Stimulated activated CD4-positive, alpha-beta T cell treated with anti-CD3 and anti-CD28 coated beads, TNF-alpha, amount 100 ng/mL, for 4 hours (primary cell): Measurements from ENCODE around the gene CASP10.

Experiments used
- DNase-seq, 3 experiments: peaks; one replicate each; pipeline ENCODE4 v3.0.0-alpha.2; 2020; ENCODE audit warnings: low read depth in 3 of 3

CASP10 gene

DNA sequence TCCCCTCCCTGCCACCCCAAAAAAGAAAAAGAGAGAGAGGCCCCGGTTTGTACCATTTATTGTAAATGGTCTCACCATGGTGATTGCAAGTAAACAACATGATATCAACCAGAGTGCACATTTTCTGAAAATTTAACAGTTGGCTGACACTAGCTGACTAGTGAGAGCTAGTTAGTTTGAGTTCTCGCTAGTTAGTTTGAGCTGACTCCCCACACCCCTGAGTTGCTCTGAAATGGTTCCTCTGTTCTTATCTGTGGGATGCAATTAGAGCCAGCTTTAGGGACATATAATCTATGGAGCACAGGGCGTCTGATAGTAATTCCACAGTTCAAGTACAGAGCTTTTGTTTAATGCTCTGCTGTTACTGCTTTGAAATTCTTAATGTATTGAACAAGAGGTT is 13.1 kb downstream of the CASP10 start:
- no peak for DNase-seq

DNA sequence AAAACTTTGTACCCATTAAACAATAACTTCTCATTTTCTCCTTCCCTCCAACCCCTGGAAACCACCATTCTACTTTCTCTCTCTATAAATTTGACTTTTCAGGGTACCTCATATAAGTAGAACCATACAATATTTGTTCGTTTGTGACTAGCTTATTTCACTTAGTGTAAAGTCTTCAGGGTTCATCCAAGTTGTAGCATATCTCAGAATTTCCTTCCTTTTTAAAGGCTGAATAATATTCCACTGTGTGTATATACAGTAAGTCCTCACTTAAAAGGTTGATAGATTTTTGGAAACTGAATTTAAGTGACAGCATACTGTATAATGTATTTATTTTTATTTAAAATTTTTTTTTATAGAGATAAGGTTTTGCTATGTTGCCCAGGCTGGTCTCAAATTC is 13.9 kb downstream of the CASP10 start:
- DNase-seq, result no peak

DNA sequence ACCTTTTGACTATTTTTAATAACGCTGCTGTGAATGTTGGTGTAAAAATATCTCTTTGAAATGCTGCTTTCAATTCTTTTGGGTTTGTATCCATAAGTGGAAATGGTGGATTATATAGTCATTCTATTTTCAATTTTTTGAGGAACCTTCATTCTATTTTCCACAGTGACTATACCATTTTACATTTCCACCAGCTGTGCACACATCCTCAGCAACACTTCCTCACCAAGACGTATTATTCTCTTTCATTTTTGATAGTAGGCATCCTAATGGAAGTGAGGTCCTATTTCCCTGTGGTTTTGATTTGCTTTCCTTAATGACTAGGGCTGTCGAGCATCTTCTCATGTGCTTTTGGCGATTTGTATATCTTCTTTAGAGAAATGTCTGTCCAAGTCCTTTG is 14.8 kb downstream of the CASP10 start:
- no peak for DNase-seq

DNA sequence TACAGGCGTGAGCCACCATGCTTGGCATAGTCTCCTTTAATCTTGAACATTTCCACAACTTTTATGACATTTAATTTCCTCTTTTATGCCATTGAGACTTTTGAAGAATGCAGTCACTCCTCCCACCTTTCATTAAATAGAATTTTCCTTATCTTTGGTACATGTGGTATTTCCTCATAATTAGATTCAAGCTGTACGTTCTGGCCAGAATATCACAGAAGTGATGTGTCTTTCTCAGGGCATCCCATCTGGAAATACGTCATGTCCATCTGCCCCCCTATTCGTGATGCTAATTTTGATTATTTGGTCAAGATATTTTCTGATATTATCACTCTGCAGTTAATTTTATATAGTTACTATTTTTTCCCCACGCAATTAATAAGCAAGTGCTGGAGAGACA is 16.9 kb downstream of the CASP10 start:
- no peak for DNase-seq

DNA sequence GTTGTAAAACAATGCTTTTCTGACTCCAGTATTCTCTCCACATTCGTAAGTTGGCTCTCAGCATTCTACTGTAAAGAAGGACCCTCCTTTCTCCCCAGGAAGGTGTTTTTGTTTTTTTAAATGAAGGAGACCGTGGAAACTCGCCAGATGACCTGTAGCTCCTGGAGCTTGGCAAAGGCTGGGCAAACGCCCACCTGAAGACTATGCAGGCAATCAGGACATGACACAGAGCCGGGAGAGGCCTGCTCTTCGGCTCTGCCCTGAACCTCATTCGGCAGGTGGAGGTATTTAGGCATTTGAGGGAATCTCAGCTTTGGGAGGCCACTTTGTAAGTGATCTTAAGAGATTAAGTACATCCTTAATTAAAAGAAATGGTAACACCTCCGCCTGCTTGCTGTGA is 17.4 kb downstream of the CASP10 start:
- DNase-seq, result no peak

DNA sequence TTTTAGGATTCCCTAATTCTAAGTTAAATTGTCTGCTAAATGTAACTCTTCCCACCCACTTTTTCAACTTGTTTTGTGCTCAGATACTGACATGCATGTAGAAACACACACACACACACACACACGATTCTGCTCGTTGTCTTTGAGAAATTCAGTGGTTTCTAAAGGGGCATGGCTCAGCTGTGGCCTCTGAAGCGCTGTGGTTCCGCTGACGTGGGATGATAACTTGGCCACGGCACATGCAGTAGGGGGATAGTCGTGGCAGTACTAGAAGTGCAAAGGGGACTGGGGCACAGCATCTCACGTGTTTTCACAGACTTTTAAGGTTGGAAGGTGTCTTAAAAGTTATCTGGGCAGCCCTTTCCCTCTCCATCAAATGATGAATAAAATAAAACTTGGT is 18.4 kb downstream of the CASP10 start:
- DNase-seq, result no peak

DNA sequence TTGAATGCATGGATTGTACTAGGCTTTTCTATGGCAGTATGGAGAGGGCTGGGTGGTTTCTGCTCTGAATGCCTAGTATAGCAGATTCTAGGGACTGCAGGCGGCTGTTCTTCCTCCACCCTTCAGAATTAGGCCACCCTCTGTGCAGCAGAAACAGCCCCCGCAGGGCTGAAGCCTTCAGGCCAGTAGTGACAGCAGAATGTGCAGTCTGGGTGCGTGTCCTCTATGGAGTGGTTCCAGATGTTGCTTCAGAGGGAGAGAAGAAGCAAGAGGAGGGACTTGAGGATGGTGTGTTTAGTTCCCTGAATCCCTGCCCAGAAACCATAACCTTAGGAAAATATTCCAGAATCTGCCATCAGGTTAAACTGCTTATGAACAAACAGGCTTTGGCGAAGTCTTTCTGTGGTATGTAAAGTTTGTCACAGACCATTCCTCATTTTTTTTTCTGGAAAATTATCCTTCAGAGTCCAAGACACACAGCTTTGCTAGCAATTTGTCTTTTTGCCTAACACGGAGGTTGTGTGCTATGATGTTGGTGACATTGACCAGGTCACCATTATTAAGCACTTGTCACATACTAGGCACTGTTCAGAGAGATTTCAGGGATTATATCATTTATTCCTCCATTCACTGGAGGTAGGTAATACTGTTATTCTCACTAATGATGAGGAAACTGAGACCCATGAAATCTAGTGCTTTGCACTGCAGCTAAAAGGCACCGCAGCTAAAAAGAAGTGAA is 21.1 kb downstream of the CASP10 start:
- no peak for DNase-seq

DNA sequence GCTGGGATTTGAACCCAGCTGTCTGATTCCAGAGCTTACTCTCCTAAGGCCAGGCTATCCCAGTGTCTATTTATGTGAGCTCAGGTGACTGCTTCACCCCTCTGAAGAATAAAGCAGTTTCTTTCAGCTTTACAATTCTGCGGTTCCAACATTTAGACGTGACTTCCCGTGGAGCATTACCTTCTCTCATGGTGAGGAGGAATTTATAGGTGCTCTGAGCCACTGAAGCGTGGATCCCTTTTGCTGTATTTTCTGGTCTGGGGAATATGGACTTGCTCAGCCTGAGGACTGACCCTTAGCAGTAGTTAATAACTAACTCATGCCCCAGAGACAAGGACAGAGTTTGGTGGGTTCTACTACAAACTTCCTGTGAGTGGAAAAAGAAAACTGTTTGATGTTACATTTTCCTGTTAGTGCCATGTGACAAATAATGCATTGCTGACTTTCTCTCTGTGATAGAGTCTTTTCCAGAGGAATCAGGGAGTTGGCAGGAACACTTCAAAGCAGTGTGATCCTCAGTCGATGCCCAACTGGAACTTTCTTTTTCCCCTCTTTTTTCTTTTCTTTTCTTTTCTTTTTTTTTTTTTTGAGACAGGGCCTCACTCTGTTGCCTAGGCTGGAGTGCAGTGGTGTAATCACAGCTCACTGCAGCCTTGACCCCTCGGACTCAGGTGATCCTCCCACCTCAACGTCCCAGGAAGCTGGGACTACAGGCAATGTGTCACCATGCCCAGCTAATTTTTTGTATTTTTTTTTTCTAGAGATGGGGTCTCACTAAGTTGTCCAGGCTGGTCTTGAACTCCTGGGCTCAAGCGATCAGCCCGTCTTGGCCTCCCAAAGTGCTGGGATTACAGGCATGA is 21.9 kb downstream of the CASP10 start:
- no peak for DNase-seq

DNA sequence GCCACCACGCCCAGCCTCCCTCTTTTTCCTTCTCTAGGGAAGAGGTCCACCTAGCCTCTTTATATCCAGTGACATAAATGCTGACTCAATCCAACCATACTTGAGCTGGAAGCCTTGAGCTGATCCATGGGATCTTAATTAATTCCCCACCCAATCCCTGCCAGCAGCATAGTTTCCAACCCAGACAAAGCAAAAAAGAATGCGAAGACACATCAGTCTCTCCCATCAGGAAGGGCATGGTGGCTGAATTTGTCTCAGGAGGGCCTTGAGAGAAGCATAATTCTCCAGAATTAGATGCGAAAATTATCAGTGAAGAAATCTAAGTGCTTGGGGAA is 22.5 kb downstream of the CASP10 start:
- DNase-seq, result no peak

DNA sequence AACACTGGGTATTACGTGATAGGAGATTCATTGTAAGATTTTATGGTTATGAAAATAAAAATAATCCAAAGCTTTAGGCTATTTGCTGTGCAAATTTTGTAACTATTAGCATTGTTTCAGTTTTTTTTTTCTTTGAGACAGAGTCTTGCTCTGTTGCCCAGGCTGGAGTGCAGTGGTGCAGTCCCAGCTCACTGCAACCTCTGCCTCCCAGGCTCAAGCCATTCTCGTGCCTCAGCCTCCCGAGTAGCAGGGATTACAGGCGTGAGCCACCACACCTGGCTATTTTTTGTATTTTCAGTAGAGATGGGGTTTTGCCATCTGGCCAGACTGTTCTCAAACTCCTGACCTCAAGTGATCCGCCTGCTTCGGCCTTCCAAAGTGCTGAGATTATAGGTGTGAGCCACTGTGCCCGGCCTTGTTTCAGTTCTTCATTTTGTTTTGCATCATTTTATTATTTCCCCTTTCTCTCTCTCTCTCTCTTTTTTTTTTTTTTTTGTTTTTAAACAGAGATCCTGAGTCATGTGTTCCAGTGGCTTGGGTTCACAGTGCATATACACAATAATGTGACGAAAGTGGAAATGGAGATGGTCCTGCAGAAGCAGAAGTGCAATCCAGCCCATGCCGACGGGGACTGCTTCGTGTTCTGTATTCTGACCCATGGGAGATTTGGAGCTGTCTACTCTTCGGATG is 25.8 kb downstream of the CASP10 start:
- no peak for DNase-seq

DNA sequence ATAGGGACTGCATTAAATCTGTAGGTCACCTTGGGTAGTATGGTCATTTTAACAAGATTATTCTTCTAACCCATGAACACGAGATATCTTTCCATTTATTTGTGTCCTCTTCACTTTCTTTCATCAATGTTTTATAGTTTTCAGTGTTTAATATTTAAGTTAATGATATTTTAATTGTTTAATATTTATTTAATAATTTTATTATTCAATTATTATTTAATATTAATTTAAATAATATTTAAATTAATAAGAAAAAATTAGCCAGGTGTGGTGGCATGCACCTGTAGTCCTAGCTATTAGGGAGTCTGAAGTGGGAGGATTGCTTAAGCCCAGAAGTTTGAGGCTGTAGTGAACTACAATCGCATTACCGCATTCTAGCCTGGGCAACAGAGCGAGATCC is 33.0 kb downstream of the CASP10 start:
- no peak for DNase-seq

DNA sequence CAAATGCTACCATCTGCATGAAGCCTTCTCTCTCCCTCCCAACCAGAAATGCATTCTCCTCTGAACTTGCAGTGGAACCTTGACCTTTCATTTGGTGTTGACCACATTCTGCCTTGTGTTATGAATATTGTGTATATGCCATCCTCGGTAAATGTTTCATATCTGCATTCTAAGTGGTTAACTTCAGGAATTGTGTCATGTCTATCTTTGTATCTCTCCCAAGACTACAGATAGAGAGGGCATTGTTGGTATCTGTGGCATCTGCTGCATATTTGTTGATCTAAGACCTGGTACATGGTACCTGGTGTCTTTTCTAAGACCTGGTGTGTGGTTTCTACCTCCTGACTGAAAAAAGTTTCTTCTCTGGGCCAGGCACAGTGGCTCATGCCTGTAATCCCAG is 34.0 kb downstream of the CASP10 start:
- DNase-seq, result no peak

DNA sequence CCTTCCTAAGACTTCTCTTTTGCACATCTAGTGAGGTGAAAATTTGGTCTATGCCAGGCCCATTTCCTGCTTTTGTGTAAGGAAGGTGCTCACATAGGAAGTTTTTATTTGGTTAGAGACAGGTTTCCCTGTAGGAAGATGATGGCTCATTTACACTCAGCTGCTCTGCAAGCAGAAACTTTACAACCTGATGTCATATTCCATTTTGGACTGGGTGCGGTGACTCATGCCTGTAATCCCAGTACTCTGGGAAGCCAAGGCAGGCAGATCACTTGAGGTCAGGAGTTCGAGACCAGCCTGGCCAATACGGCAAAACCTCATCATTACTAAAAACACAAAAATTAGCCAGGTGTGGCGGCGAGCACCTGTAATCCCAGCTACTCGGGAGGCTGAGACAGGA is 35.8 kb downstream of the CASP10 start:
- DNase-seq, result no peak

DNA sequence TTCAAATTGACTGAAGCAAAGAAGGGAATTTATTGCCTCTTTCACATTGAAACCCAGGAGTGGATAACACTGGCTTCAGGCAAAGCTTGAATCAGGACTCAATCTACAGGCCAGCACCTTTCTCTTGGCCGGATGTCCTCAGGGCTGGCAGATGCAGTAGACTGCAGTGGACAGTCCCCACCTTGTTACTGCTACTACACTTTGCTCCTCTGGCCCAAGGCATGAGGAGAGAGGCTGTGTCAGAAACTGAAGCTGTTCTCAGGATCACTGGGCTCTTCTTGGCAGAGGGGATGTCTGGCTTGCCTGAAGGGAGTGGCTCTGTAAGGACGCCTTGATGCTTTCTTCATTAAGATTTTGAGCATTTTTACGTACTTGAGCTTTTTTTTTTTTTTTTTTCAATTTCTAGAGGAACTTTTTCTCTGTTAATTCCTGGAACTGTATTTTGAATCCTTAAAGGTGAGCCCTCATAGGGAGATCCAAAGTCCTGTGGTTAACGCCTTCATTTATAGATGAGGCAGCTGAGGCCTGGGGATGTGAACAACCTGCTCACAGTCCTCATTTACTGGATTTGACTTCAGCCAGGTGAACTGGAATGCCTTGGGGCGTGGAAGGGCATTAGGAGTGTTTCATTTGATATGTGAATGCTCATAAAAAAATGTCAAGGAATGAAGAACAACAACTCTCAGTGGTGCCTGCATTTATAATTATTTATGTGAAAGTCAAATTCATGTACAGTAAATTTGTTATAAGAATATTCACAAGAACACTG is 36.6 kb downstream of the CASP10 start:
- DNase-seq, result no peak

DNA sequence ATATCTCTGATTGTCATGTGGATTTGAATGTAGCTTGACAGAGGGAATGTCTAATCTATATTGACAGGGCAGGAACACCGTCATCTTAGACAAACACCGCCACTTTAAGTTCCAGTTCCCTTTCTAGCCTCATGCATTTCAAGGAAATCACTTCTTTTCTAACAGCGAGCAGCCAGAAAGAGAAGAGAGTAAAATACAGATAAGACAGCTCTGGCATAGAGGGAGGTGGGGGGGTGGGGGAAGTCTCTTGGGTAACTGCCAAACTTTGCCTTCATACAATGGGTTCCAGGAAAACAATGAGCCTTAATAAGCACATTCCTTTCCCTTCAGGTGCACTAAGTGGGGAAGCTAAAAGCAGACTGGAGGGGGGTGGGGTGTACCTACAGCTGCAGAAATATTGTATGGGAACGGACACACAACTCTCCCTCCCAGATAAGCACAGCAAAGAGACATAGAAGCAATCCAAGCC is 37.2 kb downstream of the CASP10 start:
- DNase-seq, result peak in 1 of 3 experiments; percentile 23

DNA sequence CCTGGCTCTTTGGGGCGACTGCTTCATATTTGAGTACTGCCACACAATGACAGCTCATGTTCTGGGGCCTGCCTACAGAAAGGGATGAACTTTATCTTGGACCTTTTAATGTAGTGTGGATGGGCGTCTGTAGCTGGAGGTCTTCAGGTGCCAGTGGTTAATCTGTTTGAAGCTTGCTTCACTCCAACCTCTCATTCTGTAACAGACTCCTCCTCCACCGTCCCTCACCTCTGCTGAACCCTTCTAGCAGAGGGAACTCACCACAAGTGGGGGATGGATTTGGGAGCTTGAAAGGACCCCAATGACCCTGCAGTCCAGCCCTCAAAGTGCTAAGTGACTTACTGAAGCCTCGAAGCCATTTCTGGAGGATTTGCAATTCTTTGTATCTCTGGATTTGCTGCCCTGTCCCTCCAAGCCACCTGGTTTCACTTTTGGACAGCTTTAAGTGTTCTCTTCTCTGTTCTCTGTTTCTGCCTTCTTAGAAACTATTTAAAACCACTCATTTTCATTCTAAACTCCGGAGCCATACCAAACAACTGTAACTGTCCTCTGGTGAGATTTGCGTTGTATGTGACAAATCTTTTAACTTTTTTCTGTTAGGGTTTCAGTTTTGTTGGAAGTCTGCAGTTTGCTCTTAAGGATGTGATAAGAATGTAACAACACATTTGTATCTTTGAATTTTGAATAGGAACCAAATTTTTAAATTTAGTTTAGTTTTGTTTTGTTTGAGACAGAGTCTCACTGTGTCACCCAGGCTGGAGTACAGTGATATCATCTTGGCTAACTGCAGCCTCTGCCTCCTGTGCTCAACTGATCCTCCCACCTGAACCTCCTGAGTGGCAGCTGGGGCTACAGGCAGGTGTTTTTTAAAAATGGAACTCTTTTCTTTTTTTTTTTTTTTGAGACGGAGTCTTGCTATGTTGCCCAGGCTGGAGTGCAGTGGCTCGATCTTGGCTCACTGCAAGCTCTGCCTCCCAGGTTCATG is 40.4 kb downstream of the CASP10 start:
- no peak for DNase-seq

DNA sequence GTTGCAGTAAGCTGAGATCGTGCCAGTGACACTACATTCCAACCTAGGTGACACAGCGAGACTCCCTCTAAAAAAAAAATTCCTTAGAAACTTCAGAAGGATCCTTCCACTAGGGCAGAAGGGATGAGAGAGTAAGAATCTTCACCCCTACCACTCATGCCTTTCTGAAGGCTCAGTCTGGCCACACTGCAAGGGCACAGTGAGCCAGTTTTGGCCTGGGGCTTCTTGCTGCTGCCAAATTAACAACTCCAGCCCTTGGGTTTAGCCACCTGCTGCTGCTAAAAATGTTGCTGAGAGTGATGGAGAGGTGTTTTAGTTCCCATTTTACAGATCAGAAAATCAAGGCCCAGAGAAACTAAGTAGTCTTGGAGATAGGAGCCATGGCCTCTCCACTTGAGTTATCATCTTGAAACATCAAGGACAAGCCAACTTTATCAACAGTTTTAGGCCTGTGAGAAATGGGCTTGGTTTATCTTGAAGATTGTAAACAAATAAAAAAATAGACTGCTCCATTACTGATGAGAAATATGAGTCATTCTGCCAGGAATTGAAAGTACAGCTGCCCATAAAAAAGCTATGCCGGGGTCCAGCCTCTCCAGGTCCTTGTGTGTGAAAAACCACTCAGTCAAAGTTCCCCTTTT is 45.5 kb downstream of the CASP10 start:
- no peak for DNase-seq

DNA sequence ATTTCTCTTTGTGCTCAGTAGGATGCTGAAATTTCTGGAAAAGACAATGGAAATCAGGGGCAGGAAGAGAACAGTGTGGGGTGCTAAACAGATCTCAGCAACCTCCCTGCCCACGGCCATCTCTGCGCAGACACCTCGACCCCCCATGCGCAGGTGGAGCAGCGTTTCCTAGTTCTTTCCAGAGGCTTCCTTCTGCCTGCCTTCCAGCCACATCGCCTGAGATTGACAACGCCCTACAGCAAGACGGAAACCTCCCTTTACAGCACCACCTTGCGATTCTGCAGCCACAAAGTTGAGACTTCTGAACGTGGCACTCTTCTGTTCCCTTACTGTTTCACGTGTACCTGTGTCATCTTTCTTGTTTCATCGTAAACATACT is 46.0 kb downstream of the CASP10 start:
- DNase-seq, result no peak

DNA sequence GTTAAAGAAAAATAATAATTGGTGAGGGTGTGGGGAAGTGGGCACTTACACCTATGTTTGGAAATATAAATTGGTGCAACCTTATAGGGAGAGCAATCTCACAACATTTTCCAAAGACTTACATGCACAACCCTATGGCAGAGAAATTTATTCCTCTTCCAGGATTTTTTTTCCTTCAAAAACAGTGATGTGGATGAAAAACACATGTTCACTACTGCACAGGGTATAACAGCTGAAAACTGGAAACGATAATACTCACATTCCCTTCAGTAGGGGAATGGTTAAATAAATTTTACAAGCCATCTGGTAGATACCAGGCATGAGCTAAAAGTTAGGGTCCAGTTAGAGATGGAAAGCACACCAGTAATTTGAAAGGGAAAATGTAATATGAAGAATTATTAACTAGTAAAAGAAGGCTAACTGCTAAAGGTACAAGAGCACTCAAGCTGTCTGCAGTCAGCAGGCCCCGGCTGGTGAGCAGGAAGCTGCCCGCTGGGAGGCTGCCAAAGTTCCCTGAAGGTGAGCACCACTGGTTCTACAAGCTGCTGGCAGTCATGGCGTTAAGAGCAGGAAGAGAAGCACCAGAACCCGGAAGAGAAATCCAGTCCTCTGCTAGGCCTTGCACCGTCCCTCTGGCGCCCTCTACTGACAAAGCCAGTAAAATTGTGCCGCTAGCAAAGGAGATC is 49.0 kb downstream of the CASP10 start:
- DNase-seq, result peak; percentile 69 to 87 (median 74)

DNA sequence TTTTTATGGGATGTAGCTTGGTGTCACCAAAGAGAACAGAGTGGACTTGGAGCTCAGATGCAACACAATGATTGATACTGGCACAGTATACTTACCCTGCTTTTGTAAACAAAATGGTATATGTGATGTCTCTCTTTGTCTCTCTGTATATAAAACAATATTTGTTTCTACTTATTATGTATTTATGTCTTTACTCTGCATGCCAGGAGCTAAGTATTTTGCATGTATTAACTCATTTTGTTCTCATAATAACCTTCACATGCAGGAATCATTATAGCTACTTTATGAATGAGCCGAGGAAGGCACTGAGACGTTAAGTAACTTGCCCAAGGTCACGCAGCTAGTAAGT is 49.5 kb downstream of the CASP10 start:
- no peak for DNase-seq
